Prostate gland (tissue), 2 donors: ENCODE data around the gene PALD1. TPM values are rescaled to one million over a fixed set of nuclear protein-coding genes. Genes with fewer than 3 reads are reported as not detected.

ENCODE experiments used
- DNase-seq: peaks from one replicate; pipeline ENCODE4 v3.0.0-alpha.2; 2019; ENCODE audit warnings: low spot score
- H3K27ac ChIP-seq, 2 donors: fragments of 200-600 bp; sonication (generic); 2 replicates each; pipeline ENCODE4 v1.5.1; 2017 to 2019
- H3K27me3 ChIP-seq: fragments of 200-600 bp; sonication (generic); replicated peaks from 2 replicates; pipeline ENCODE4 v1.5.1; 2019; ENCODE audit not compliant: insufficient read depth
- H3K36me3 ChIP-seq, 2 donors: fragments of 200-600 bp; sonication (generic); 1 replicate in 1 of 2; 2 replicates in 1 of 2; pipeline versions ENCODE4 v1.5.1 to v1.8.1; 2017 to 2019
- H3K4me1 ChIP-seq: fragments of 200-600 bp; sonication (generic); replicated peaks from 2 replicates; pipeline ENCODE4 v1.5.1; 2019
- H3K4me3 ChIP-seq, 2 donors: fragments of 200-600 bp; sonication (generic); 2 replicates each; pipeline ENCODE4 v1.5.1; 2017 to 2019
- H3K9me3 ChIP-seq: fragments of 200-600 bp; sonication (generic); 2 replicates; pipeline ENCODE4 v1.5.1; 2017
- CTCF ChIP-seq, 4 experiments: fragments of 200-600 bp in 2 of 4; fragments of 450-650 bp in 2 of 4; sonication (generic) in 2 of 4; IDR thresholded peaks; 1 replicate in 3 of 4; 2 replicates in 1 of 4; pipeline ENCODE4 v1.5.1; 2016 to 2019; ENCODE audit warnings: antibody characterized with exemption in 4 of 4, mild to moderate bottlenecking in 2 of 4, moderate library complexity in 2 of 4
- POLR2A ChIP-seq: fragments of 450-650 bp; IDR thresholded peaks from one replicate; pipeline ENCODE4 v1.6.1; 2016; ENCODE audit warnings: antibody characterized with exemption, mild to moderate bottlenecking
- POLR2AphosphoS5 ChIP-seq: sonication (generic); formaldehyde crosslinking; IDR thresholded peaks from one replicate; pipeline ENCODE4 v1.6.1; 2017; ENCODE audit warnings: antibody characterized with exemption
- WGBS: methylation state at CpG from one replicate; pipeline ENCODE4 v1.1.5; 2018; 5-methylcytosine and 5-hydroxymethylcytosine counted together
- intact Hi-C: fragments of 100-400 bp; cut with DNase I; formaldehyde crosslinking; loops from one replicate; pipeline ENCODE4 v1.14.2; 2022
- total RNA-seq, 2 donors: library from RNA; depleted of rRNA; stranded (reverse); fragments of >200 nt; gene quantifications; one replicate each; pipeline ENCODE4 v1.1.0, GENCODE V29; 2016

Gene PALD1
- total RNA-seq, 2 donors from 2014 or later, result 6.6 to 12.4 TPM

GRCh38 chr10:70508912-70509756 lies 30.6 kb downstream of the PALD1 start:
- Histone ChIP-seq H3K4me3 (no peak overlapping the region), H3K9me3 (no peaks in the 10 kb centered on the region), H3K27ac (no peak overlapping the region), H3K36me3 (no peaks in the 10 kb centered on the region), H3K4me1 (no peaks in the 10 kb centered on the region), H3K27me3 (no peaks in the 10 kb centered on the region)
- no peak for TF ChIP-seq POLR2AphosphoS5
- TF ChIP-seq CTCF (IDR thresholded peaks at IDR 0.05), result no peak
- TF ChIP-seq POLR2A, result no peak
- intact Hi-C loops, result no loop called here
- no peak for DNase-seq
- WGBS, result 36% methylated on average over 12 of the region's 14 CpGs

GRCh38 chr10:70509757-70510147 lies 31.2 kb downstream of the PALD1 start:
- H3K4me1 ChIP-seq, result no peaks in the 10 kb centered on the region
- no peak for DNase-seq

GRCh38 chr10:70510453-70510852 lies 31.9 kb downstream of the PALD1 start:
- Histone ChIP-seq H3K27me3 (no peaks in the 10 kb centered on the region), H3K4me1 (no peaks in the 10 kb centered on the region), H3K27ac (no peak overlapping the region), H3K36me3 (no peaks in the 10 kb centered on the region), H3K9me3 (no peaks in the 10 kb centered on the region), H3K4me3 (no peak overlapping the region)
- WGBS, result 95% methylated on average over 4 of the region's 4 CpGs
- intact Hi-C loops, result no loop called here
- no peak for TF ChIP-seq CTCF (IDR thresholded peaks at IDR 0.05)
- TF ChIP-seq POLR2A, result no peak
- no peak for TF ChIP-seq POLR2AphosphoS5
- no peak for DNase-seq

More at GRCh38 chr10:70509757-70510147, 31.2 kb downstream of the PALD1 start:
- H3K4me3 ChIP-seq, result no peak overlapping the region
- intact Hi-C loops, result no loop called here
- 80% methylated on average over 7 of the region's 7 CpGs for WGBS
- no peak for TF ChIP-seq POLR2A
- no peak for TF ChIP-seq CTCF (IDR thresholded peaks at IDR 0.05)
- no peak for TF ChIP-seq POLR2AphosphoS5
- H3K27me3 ChIP-seq, result no peaks in the 10 kb centered on the region
- no peaks in the 10 kb centered on the region for H3K9me3 ChIP-seq
- H3K36me3 ChIP-seq, result no peaks in the 10 kb centered on the region
- H3K27ac ChIP-seq, result no peak overlapping the region

GRCh38 chr10:70510904-70511303 lies 32.3 kb downstream of the PALD1 start:
- intact Hi-C loops, result no loop called here
- no peak overlapping the region for H3K27ac ChIP-seq

More at GRCh38 chr10:70510904-70511303, 32.3 kb downstream of the PALD1 start:
- Histone ChIP-seq H3K27me3 (no peaks in the 10 kb centered on the region), H3K4me3 (no peak overlapping the region), H3K36me3 (no peaks in the 10 kb centered on the region), H3K4me1 (no peaks in the 10 kb centered on the region), H3K9me3 (no peaks in the 10 kb centered on the region)
- WGBS, result 67% methylated on average over 6 of the region's 6 CpGs
- DNase-seq, result no peak
- TF ChIP-seq POLR2AphosphoS5 (no peak), CTCF (IDR thresholded peaks at IDR 0.05) (no peak), POLR2A (no peak)
